Astrocyte of the spinal cord (primary cell): ENCODE results near the gene AOPEP.

Experiments used
- DNase-seq: peaks from one replicate; pipeline ENCODE4 v3.0.0; 2011; ENCODE audit warnings: low read depth, low spot score
- H3K4me3 ChIP-seq: 2 replicates; pipeline ENCODE4 v1.5.1; 2011; ENCODE audit warnings: low read depth, mild to moderate bottlenecking, low read length, moderate library complexity
- in situ Hi-C: cut with HindIII; loops from 2 replicates; pipeline ENCODE4 v1.10.0; 2017; ENCODE audit warnings: low sequenced_read_pairs
- TF ChIP-seq, protein P1 (sequence below): IDR thresholded peaks from 2 replicates; pipeline ENCODE4 v1.5.1; 2012; ENCODE audit warnings: low read depth, mild to moderate bottlenecking, low read length, inconsistent platforms

AOPEP gene

DNA sequence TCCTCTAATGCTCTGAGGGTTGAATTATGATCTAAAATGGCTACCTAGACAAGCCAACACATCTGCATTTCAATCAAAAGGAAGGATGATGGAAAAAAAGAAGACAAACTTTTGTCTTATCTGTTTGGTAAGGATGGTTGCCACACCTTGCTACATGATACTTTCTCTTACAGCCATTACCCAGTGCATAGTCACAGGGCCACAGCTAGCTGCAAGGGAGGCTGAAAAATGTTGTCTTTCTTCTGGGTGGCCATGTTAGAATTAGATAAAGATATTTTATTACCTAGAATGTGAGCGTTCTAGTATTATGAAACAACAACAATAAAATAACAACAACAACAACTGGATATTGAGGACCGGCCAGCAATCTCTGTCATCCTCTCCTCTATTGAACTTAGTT lies 4.7 kb upstream of the AOPEP start:
- H3K4me3 ChIP-seq, result no peak overlapping the region
- in situ Hi-C loops, result no loop called here
- no peak for DNase-seq
- TF ChIP-seq, protein P1, sequence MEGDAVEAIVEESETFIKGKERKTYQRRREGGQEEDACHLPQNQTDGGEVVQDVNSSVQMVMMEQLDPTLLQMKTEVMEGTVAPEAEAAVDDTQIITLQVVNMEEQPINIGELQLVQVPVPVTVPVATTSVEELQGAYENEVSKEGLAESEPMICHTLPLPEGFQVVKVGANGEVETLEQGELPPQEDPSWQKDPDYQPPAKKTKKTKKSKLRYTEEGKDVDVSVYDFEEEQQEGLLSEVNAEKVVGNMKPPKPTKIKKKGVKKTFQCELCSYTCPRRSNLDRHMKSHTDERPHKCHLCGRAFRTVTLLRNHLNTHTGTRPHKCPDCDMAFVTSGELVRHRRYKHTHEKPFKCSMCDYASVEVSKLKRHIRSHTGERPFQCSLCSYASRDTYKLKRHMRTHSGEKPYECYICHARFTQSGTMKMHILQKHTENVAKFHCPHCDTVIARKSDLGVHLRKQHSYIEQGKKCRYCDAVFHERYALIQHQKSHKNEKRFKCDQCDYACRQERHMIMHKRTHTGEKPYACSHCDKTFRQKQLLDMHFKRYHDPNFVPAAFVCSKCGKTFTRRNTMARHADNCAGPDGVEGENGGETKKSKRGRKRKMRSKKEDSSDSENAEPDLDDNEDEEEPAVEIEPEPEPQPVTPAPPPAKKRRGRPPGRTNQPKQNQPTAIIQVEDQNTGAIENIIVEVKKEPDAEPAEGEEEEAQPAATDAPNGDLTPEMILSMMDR, result no peak

DNA sequence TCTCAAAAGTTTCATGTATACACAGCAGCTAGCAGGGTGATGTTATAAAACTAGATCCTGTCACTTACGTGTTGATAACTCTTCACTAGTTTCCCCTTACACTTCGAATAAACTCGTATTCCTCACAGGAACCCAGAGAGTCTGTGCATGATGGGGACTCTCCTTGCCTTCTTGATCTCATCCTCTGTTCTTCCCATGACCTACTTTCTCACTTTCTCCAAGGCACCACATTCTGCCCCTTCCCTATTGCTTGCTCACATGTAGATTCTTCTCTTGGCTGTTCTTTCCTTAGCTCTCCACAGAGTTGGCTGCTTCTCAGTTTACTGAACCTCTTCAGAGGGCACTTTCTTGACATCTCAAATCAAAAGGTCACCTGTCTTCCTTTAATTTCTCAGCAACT lies 1.2 kb upstream of the AOPEP start:
- TF ChIP-seq, protein P1, result no peak
- H3K4me3 ChIP-seq, result no peak overlapping the region
- in situ Hi-C loops, result no loop called here
- DNase-seq, result no peak

DNA sequence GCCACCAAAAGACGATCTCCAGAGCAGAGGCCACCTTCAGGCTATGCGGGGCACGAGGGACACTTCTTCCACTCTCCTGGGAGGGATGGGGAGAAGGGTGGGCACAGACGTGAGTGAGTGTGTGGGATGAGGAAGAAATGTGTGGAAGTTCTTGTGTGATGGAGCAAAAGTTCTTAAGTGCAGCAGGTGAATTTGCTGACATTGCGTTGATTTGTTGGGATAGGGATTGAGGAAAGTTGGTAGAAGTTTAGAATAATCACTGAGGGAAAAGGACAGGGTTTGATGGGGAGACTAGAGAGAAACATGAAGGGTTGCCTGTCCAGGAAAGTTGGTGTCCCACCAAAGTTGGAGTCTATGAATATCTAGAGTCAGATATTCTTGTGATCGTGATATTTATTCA lies 2.2 kb downstream of the AOPEP start:
- in situ Hi-C loops, result no loop called here
- TF ChIP-seq, protein P1, result no peak
- H3K4me3 ChIP-seq, result no peak overlapping the region

DNA sequence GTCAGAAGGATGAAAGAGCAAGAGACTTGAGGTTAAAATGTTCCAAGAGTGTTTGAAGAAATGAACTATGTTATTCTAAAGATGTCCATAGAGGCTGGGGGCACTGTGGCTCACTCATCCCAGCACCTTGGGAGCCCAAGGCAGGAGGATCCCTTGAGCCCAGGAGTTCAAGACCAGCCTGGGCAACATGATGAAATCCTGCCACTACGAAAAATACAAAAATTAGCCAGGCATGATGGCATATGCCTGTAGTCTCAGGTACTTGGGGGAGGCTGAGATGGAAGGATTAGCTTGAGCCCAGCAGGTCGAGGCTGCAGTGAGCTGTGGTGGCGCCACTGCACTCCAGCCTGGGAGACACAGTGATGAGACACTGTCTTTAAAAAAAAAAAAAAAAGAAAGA lies 2.7 kb downstream of the AOPEP start:
- in situ Hi-C loops, result no loop called here
- TF ChIP-seq, protein P1, result no peak
- no peak for DNase-seq
- no peak overlapping the region for H3K4me3 ChIP-seq

More for the DNA sequence above, 2.2 kb downstream of the AOPEP start:
- no peak for DNase-seq

DNA sequence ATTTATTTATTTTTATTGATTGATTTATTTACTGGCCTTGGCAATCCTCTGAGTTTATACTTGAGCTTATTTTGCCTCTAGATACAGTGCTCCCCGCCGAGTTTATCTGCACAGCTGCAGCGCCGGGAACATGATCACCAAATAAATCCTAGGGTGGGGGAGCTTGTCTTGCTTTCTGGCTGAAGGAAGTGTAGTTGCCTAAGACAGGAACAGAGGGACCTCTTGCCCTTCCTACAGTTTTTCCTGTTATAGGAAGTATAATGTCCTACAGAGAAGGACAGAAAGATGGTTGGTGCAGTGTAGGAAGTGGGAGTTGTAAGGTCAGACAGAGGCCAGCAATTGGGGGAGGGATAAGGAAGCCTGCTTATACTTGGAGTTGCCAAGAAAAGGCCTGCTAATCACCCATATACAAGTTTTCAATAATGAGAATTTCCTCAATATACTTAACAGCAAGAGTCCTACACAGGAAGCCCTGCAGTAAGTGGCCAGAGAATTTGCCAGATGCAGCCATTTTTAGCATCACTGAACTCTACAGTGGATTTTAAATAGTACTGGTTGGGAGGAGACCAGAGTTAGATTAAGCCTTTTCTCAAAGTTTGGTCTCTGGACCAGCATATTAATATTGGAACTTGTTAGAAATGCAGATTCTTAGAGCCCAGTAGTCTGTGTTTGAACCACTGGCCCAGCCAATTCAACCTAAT lies 7.7 kb downstream of the AOPEP start:
- DNase-seq, result no peak
- TF ChIP-seq, protein P1, result no peak
- no peak overlapping the region for H3K4me3 ChIP-seq
- in situ Hi-C loops, result no loop called here

DNA sequence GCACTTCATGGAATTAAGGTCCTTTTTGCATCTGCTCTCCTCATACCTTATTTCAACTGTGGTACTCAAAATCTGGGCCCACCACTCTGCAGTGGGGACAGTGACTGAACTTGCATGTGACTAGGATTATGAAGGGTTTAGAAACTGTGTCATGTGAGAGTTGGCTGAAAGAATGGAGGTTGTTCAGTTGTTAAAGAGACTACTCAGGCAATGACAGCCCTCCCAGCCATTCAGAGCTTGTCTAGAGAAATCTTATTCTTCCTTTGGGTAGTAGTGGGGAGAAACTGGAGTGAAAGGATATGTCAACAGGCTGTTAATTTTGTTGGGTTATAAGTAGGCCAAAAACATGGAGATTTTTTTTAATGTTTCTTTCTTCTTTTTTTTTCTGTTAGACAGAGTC lies 10.3 kb downstream of the AOPEP start:
- TF ChIP-seq, protein P1, result no peak
- no peak for DNase-seq
- in situ Hi-C loops, result no loop called here
- H3K4me3 ChIP-seq, result no peak overlapping the region
